DMS 273 (cell line): ENCODE measurements around the gene AEN.
A peak's percentile ranks its signal among the peaks of the same experiment; 100 is the strongest.

Source experiments
- DNase-seq: peaks from one replicate; lab custom pipeline; 2025; ENCODE audit not compliant: unreplicated experiment; lab: John Stamatoyannopoulos, UW

Gene AEN

GRCh38 chr15:88613074-88613944, 7.8 kb upstream of the AEN start:
- DNase-seq = no peak

GRCh38 chr15:88615303-88616107, 5.6 kb upstream of the AEN start:
- DNase-seq = no peak

GRCh38 chr15:88616240-88616639, 4.9 kb upstream of the AEN start:
- DNase-seq = no peak

DNA sequence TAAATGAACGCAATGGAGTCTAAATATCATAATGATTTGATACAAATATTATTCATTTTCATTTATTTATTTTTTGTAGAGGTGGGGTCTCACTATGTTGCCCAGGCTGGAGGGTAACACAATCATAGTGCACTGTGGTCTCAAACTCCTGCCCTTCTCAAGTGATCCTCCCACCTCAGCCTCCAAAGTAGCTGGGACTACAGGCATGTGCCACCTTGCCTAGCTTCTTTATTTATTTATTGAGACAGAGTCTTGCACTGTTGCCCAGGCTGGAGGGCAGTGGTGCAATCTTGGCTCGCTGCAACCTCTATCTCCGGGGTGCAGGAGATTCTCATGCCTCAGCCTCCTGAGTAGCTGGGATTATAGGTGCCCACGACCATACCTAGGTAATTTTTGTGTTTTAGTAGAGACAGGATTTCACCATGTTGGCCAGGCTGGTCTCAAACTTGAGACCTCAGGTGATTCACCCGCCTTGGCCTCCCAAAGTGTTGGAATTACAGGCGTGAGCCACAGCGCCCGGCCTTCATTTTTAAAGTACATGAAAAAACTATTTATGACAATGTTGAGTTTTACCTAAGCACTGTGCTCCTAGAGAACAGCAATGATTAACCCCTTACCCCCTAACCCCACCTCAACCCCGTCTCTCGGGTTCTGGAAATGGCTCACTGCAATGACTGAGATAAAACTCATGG, 4.0 kb upstream of the AEN start:
- no peak for DNase-seq

GRCh38 chr15:88617790-88618189, 3.4 kb upstream of the AEN start:
- DNase-seq = no peak

- no peak for DNase-seq
These were observed 2.5 kb upstream of the AEN start for GRCh38 chr15:88618686-88619085.

DNA sequence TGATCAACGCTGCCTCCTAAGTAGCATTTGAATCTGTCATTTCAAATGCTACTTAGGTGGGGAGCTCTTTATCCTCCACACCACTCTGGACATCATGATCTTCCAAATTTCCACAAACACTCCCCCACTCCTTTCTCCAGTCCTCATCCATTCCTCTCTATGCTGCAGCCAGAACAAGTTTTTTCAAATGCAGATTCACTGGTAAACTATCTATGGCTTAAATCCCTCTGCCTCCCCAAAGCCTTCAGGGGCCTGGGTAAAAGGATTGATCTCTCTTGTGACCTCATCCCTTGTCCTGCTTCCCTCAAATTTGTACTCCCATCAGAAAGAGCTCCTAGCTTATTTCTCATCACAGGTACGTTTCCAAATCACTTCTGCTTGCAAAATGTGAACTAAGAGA, 1.3 kb upstream of the AEN start:
- DNase-seq = no peak

DNA sequence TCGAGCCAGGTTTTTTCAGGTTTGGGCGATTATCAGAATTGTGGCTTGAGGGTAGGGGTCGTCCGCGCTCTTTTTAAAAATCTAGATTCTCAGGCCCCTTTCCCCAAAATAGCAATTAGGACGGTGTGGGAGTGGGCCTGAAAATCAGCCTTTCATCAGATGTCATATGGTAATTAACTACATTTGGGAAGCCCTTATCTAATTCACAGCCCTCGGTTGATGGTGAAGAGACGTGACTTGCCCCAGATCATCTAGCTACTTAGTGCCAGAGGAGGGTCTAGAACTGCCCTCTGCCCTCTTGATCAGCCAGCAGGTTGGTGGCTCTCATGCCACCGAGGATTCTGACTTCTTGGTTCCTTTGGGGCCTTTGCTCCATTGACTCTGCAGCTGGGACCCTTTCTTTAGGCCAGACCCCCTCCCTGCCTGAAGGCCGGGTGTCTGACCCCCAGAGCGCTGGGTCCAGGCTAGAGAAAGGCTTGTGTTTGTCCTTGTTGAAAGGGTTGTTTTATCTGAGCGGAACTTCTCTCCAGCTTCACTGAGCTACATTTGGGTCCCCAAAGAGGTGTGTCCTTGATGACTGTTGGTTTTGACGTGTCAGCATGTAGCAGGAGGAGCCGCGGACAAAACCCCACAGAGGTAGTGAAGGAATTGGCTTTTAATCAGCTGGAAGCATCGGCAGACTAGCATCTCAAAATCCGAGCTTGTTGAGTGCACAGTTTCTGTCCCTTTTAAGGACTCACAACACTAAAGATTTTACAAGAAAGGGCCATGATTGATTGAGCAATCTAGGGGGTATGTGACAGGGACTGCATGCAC, 857 bp downstream of the AEN start:
- DNase-seq = peak; percentile 32

- DNase-seq = no peak
These were observed 1.4 kb downstream of the AEN start for GRCh38 chr15:88622605-88622975.

DNA sequence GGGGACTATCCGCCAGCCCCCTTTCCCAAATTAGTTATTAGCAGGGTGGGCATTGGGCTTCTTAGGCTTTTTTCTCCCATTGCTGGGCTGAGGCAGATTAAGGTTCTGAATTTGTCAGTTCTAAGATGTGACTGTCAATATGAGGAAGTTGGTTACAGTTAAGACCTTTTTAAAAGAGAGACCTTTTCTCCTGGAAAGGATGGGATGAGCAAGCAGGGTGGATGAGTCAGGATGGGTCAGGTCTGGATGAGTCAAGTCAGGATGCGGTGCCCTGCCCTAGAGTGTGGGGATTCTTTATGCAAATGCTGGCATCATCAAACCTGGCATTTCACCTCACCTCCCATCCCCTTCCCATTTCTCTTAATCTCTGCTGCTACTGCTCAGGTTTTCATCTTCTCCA, 1.9 kb downstream of the AEN start:
- DNase-seq = no peak

DNA sequence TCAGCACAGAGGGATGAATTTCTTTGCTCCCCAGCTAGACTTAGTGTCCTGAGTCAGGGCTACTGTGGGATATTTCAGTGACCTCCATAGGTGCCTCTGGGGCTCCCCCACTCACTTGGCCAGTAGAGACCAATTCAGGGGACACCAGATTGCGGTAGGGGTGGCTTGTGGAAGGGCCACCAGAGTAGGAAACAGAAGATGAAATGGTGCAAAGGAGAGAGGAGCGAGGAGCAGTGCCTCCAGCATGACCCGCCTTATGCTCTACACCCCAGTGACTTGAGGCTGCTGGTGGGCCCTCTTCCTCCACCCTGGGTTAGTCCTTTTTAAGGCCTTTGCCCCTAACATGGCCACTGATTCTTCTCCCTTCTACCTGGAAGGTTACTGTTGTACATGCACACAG, 2.5 kb downstream of the AEN start:
- no peak for DNase-seq

DNA sequence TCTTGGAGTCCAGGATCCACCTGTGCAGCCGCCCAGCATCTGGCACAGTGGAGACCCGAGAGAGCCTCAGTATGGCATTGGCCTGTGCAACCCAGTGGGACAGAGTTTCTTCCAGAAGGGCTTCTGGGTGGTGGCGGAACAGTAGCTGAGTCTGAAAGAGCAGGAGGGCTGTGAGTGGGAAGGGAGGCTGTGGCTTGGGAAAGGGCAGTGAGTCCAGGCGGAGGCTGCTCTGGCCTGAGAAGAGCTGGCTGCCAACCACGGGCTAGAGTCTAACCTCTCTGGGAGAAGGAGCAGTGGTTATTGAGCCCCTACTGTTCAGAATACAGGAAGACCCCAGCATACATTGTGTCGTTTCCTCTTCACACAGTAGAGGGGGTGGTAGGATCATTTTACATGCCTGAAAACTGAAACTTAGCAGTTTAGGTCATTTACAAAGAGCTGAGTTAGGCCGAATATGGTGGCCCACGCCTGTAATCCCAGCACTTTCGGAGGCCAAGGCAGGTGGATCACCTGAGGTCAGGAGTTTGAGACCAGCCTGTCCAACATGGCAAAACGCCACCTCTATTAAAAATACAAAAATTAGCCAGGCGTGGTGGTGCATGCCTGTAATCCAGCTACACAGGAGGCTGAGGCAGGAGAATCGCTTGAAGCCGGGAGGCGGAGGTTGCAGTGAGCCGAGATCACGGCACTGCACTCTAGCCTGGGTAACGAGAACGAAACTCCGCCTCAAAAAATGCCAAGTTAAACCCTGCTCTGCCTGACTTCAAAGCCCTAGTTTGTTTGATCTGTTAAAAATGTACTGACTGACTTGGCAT, 3.2 kb downstream of the AEN start:
- DNase-seq = no peak

DNA sequence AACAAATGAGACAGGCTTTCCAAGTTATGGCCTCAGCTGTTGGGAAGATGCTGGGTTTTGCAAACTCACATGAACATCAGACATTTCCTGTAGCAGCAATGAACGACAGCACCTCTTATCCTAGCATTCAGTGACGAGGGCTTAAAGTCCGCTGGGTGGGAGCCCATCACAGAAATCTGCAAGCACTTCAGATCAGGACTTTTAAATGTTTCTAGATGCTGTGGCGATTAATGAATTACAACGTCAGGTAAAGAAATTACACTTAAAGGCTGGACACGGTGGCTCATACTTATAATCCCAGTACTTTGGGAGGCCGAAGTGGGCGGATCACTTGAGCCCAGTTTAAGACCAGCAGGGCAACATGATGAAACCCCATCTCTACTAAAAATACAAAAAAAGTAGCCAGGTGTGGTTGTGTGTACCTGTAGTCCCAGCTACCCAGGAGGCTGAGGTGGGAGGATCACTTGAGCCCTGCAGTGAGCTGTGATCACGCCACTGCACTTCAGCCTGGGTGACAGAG, 3.9 kb downstream of the AEN start:
- DNase-seq = no peak

DNA sequence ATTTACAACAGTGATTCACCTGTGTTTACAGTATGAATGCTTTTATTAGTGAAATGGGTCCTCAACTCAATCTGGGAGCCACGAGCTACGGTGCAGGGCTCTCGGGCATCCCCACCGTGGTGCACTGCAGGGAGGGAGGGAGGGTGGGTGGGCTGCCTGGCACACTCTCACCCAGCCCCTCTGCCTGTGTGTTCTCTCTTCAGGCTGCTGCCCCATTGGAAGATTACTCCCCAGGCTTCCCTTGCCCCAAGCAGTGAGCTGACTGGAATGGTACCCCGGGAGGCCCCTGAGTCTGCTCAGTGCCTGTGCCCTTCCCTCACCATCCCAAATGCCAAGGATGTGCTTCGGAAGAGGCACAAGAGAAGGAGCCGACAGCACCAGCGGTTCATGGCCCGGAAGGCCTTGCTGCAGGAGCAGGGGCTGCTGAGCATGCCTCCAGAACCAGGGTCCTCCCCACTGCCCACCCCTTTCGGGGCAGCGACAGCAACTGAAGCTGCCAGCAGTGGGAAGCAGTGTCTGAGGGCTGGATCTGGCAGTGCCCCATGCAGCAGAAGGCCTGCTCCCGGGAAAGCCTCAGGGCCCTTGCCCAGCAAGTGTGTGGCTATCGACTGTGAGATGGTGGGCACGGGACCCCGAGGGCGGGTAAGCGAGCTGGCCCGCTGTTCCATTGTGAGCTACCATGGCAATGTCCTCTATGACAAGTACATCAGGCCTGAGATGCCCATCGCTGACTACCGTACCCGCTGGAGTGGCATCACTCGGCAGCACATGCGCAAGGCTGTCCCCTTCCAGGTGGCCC, 5.0 kb downstream of the AEN start:
- no peak for DNase-seq

GRCh38 chr15:88627463-88627862, 6.3 kb downstream of the AEN start:
- no peak for DNase-seq

DNA sequence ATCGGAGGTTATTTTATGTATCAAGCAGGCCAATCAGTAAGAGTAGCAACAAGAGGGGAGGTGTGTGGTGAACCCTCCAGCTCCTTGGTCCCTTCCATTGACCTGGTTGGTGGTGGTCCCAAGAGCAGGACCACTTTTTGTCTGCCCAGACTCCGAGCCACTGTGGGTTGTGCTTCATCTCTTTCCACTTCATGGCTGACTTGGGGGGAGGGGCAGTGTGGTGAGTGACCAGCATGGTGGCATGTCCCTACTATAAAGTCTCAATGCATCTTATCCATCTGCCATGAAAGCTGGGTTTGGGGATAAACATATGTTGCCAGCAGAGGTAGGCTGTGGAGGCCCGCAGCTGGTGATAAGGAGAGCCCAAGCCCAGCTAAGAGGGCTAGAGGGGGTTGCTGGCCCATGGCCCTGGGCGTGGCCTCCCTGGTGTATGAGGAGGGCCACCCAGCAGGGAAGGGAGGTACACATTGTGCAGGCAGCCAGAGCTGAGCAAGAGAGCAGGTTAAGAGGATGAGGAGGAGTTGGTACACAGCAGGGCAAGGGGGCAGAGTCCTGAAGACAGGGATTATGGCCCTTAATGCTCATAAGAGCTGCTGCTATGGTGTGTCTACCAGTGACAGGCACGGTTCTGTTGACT, 7.0 kb downstream of the AEN start:
- DNase-seq = no peak

DNA sequence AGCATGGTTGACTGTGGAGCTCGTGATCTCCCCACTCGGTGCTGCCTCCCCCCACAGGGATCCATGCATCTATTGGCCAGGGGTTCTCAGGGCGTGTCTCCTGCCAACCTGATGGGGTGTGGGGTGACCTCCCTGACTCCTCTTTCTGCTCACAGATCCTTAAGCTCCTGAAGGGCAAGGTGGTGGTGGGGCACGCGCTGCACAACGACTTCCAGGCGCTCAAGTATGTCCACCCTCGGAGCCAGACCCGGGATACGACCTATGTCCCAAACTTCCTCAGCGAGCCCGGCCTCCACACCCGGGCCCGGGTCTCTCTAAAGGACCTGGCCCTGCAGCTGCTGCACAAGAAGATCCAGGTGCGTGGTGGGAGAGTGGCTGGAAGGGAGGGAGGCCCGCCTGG, 7.9 kb downstream of the AEN start:
- DNase-seq = no peak

DNA sequence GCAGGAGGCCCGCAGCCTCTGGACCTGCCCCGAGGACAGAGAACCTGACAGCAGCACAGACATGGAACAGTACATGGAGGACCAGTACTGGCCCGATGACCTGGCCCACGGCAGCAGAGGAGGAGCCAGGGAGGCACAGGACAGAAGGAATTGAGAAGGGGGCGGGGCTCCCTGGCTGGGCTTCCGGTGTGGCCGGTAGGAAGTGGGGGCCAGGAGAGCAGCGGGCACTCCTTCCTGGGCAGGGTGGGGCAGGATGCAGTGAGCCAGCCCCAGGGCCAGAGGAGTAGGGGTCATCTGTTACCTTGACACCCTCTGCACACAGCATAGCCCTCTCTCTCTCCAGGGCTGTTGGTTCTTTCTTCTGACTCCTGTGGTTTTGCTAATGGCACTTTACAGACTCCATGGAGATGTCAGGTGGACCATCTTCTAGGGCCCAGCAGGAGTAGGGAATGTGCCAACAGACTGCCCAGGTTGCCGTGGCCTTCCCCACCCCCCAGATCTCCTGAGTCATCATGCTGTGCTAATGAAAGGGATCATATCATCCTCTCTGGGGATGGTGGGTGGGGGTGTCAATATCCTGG, 9.1 kb downstream of the AEN start:
- DNase-seq = no peak
